ENCODE data around the gene TSPAN5.
"Not testable (repeated sequence)": the region's sequence is repeated elsewhere in the genome, so short reads cannot be mapped to it uniquely, and the experiment has no call there.

Gene TSPAN5

DNA sequence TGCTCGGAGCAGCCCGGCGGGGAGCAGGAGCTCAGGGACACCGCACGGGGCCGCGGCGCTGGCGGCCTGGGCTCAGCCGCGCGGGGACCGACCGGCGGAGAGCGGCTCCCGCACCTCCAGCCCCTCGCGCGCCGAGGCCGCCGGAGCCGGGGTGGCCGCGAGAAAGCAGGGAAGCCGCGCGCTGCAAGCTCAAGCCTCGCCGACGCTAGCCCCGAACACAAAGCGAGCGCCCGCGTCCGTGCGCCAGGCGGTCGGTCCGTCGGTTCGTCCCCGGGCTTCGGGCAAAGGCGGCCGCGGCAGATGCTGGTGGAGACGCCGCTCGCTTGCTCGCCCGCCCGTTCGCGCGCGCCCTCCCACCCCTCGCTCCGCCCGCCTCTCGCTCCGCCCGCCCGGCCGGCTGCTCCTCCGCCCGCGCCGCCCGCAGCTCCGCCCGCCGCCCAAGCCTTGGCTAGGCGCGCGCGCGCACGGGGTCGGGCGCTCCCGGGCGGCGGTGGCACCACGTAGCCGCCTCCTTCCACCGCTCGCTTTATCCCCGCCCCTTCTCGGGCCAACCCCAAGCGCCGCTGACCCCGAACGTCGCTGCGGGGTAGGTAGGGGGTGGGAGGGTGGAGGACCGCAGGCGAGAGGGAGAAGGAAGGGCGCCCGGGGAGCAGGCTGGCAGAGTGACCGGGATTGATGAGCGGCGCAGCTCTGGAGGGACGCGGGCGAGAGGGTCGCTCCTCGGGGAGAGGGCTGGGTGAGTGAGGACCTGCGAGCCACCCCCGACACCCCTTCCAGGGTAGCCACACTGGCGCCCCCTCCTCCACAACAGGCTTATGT is at the start of gene TSPAN5:
Gene TSPAN5, minus strand, starts transcription at position 325 of the 819 bp plus-strand sequence.
- DNase-seq (ENCODE audit: low read depth in 1 of 2, low spot score in 1 of 2) = peak; percentile 68 to 74

- DNase-seq (ENCODE audit: low read depth in 1 of 2, low spot score in 1 of 2) = no peak
These were observed 48.5 kb upstream of the TSPAN5 start for GRCh38 chr4:98706935-98707334.

DNA sequence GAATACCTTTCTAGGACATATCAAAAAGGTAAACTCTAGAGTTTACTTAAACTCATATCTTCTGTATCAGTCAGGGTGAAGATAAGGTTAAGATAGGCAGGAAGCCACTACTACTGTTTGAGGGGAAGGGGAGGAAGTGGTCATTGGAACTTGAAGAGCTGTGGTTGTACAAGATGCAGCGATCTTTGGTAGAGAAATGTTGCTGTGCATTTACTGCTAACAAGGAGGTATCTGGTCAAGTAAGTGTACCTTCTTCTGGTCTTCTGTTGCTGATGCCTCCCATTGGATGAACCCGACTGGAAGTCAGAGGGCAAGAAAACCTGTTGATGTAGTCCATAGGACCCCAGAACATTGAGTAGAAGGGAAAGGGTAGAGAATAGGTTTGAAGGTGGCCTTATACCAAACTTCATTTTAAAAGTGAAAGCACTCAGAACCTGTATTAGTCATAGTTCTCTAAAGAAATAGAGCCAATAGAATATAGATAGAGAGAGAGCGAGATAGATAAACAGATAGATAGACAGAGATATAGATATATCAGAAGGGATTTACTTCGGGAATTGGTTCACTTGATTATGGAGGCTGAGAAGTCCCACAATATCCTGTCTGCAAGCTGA is 47.9 kb upstream of the TSPAN5 start:
- DNase-seq (ENCODE audit: low read depth in 1 of 2, low spot score in 1 of 2) = peak in 1 of 2 donors; percentile 15

- not testable (repeated sequence) for DNase-seq (ENCODE audit: low read depth in 1 of 2, low spot score in 1 of 2)
These were observed 47.2 kb upstream of the TSPAN5 start for GRCh38 chr4:98705586-98705985.

GRCh38 chr4:98700656-98701055 is 42.2 kb upstream of the TSPAN5 start:
- no peak for DNase-seq (ENCODE audit: low read depth in 1 of 2, low spot score in 1 of 2)

- no peak for DNase-seq (ENCODE audit: low read depth in 1 of 2, low spot score in 1 of 2)
These were observed 35.7 kb upstream of the TSPAN5 start for GRCh38 chr4:98694076-98694475.

- DNase-seq (ENCODE audit: low read depth in 1 of 2, low spot score in 1 of 2) = no peak
These were observed 34.0 kb upstream of the TSPAN5 start for GRCh38 chr4:98692411-98692810.

DNA sequence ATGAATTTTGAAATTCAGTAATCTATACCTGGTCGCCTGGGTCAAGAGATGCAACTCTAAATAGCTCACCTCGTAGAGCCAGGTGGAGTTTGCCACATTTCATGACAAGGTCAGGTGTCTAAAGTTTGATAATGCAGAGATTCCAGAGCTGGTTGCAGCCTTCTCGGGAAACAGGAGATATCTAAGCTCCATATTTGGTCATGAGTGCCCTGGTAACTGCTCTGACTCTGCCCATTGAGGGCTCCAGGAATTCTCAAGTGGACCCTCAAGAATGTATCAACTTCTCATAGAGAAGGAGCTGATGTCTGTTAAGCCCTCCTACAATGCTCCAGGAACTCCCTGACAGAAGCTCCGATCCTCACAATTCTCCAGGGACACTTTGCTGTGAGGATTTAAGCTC is 33.2 kb upstream of the TSPAN5 start:
- no peak for DNase-seq (ENCODE audit: low read depth in 1 of 2, low spot score in 1 of 2)

DNA sequence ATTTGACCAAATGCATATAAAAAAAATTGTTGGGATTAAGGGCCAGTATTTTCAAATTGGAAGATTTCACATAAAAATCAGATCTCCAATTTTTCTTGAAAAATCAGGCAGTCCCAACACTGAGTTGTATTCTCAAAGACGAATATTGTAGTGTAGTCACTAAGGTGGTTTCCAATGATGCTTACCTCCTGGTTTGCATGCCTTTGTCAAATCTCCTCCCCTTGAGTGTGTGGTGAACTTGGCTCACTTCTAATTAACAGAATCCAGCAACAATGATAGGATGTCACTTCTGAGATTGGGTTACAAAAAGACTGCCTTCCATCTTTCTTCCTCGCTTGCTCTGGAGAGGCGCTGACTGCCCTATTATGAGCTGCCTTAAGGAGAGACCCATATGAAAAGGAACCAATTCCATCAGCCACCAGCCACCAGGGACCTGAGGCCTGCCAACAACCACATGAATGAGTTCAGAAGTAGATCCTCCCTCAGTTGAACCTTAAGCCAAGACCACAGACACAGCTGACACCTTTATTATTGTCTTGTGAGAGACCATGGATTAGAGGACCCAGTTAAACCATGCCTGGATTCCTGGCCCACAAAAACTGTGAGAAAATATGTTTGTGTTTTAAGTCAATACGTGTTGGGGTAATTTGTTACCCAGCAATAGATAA is 31.2 kb upstream of the TSPAN5 start:
- no peak for DNase-seq (ENCODE audit: low read depth in 1 of 2, low spot score in 1 of 2)

- DNase-seq (ENCODE audit: low read depth in 1 of 2, low spot score in 1 of 2) = no peak
These were observed 30.2 kb upstream of the TSPAN5 start for GRCh38 chr4:98688411-98689290.

DNA sequence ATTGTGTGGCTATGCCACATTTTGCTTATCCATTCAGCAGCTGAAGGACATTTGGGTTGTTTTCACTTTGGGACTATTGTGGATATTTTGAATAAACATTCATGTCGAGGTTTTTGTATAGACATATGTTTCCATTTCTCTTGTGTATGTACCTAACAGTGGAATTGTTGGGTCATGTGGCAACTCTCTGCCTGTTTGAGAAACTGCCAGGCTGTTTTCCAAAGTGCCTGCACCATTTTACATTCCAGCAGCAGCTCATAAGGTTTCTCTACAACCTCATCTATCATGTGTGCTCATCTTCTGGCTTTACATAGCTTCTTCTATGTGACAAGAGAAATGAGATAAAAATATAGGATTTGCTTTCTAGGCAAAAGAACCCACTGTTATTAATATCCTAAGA is 29.5 kb upstream of the TSPAN5 start:
- DNase-seq (ENCODE audit: low read depth in 1 of 2, low spot score in 1 of 2) = no peak

GRCh38 chr4:98686847-98687246 is 28.4 kb upstream of the TSPAN5 start:
- DNase-seq (ENCODE audit: low read depth in 1 of 2, low spot score in 1 of 2) = no peak

GRCh38 chr4:98686043-98686707 is 27.8 kb upstream of the TSPAN5 start:
- DNase-seq (ENCODE audit: low read depth in 1 of 2, low spot score in 1 of 2) = no peak

GRCh38 chr4:98685225-98686042 is 27.0 kb upstream of the TSPAN5 start:
- DNase-seq (ENCODE audit: low read depth in 1 of 2, low spot score in 1 of 2) = no peak

DNA sequence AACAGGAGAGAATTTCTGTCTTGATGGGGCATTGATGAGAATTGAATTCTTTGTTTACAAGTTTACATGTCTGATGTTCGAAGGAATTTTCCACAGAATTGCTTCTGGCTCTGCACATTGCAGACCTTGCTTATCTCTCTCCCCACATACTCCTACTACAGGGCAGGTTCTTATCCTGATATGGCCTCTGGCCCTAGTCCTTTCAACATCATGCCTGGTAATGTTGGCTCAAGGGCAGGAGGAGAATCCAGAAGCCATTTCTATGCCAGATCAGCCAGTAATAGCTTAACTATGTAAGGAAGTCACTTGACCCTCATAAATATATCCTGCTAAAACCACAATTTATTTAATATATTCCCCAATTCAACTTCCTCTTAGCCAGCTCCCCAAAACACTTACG is 24.3 kb upstream of the TSPAN5 start:
- DNase-seq (ENCODE audit: low read depth in 1 of 2, low spot score in 1 of 2) = no peak

DNA sequence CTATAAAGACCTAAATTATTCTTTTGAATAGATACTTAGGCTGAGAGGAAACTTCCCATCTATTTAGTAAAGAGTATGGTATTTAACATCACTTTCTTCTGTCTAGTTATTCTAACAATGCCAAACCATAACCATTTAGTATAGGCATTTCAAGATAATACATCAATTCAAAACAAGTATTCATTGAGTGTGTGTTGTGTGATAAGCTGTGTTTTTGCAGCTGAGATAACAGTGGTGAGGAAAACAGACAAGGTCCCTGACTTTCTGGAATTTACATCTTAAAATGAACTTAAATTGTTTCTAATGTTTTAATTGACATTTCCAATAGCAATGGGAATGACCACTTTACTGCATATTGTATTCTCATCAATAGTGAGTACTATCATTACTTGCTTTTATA is 22.4 kb upstream of the TSPAN5 start:
- no peak for DNase-seq (ENCODE audit: low read depth in 1 of 2, low spot score in 1 of 2)

DNA sequence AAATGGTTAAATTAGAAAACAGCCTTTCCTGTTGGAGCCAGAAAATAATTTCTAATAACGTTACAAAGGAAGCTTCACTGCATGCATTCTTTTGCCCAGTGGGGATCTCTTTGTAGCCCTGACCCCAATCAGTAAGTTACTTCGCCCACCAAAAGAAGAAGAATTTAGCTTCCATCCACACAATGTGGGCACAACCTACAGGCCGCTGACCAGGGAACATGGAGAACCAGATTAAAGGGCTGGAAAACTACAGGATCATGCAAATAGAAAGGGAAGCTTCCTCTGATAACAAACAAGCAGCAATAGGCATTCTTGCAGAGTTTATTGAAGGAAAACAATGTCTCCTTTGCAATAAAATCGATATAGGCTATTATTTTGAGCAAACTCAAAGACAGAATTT is 21.3 kb upstream of the TSPAN5 start:
- DNase-seq (ENCODE audit: low read depth in 1 of 2, low spot score in 1 of 2) = no peak

- no peak for DNase-seq (ENCODE audit: low read depth in 1 of 2, low spot score in 1 of 2)
These were observed 19.4 kb upstream of the TSPAN5 start for GRCh38 chr4:98677799-98678198.

GRCh38 chr4:98674404-98675173 is 16.2 kb upstream of the TSPAN5 start:
- DNase-seq (ENCODE audit: low read depth in 1 of 2, low spot score in 1 of 2) = no peak

Measured in activated CD4-positive, alpha-beta T cell treated with anti-CD3 and anti-CD28 coated beads, Interleukin-2, amount 50 U/mL, for 24 hours (primary cell).